GM19240 (cell line): ENCODE data around the gene PAK6.

ENCODE experiments used
- DNase-seq: peaks from one replicate; pipeline ENCODE4 v3.0.0; 2011; ENCODE audit warnings: low spot score; ENCODE audit not compliant: insufficient read length

The PAK6 gene

DNA sequence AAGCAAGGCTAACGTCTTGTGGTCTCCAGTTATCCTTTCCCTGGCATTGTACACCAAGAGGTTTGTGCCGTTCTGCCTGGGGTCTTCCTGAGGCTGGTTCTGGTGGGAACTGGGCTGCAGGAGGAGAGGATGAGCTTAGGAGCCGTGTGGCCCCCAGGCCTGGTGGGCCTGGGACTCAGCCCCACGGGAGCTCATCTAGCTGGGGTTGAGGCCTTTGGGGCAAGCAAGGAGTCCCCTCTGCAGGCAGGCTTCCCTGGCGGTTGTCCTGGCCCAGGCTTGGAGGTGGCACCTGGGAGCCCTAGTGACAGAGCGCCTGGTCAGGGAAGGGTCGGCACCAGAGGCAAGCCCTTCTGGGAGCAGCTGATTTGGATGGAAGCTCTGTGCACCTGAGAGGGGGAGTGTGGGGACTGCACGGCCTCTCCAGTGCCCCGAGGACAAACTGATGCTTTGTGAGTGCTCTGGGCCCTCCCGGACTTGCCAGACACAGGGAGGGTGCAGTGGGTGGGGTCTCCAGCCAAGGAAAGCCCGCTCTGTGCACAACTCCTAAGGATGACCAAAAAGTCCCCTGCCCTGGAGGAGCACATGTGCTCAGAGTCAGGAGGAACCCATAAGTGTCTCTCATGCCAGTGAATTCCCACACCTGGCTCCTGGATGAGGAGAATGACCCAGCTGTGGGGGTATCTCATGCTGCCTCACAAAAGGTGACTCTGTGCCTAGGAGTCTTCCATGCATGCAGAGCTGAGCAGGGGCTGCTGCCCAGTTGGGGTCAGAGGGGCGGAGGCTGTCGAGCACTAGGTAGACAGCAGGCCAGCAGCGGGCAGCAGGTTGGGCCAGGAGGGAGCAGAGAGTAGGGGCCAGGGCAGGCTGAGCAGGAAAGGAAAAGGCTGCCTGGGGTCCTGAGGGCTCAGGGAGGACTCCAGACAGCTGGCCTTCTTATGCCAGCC, 2.7 kb downstream of the PAK6 start:
- no peak for DNase-seq

DNA sequence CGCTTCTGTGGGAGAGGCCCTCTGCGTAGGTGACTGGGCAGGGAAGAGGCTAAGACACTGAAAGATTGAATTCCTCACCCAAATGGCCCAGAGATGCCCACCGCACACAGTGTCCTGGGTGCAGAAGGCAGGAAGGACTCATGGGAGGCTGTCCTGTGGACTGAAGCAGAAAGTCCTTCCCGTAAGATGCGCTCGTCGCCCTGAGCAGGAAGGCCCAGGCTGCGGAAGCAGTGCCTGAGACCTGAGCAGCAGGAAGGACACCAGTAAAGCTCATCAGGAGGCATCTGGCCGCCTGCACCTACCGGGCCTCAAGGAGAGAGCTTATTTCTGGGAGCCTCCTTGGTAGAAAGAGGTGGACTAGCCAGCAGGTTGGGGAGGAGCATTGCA, 3.3 kb downstream of the PAK6 start:
- DNase-seq, result no peak

GRCh38 chr15:40242601-40243000, 3.7 kb downstream of the PAK6 start:
- no peak for DNase-seq

DNA sequence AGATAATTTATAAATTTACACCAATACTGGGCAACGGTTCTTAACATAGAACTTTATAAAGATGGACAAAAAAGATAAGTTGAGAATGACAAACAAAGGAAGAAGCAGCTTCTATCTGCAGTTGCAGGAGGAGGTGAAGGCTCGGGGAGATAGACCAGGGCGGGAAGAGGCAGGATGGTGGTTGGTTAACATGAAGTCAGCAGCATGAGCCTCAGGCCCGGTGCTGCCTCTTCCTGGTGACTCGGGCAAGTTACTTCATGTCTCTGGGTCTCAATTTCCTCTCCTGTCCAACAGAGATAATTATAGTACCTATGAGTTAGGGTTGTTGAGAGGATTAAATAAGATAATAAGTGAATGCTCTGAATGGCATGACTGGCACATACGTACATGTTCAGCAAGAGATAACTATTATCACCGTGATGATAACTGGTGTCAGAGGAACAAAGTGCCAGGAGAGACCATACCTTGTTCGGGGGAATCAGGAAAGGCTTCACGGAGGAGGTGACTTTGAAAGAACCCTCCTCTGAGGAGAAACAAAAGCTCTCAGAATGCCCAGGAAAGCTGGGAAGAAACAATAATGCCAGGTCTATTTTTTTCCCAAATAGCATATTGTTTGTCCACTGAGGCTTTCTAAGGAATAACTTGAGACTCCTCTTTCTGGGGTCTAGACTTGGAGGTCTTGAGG, 4.4 kb downstream of the PAK6 start:
- no peak for DNase-seq

DNA sequence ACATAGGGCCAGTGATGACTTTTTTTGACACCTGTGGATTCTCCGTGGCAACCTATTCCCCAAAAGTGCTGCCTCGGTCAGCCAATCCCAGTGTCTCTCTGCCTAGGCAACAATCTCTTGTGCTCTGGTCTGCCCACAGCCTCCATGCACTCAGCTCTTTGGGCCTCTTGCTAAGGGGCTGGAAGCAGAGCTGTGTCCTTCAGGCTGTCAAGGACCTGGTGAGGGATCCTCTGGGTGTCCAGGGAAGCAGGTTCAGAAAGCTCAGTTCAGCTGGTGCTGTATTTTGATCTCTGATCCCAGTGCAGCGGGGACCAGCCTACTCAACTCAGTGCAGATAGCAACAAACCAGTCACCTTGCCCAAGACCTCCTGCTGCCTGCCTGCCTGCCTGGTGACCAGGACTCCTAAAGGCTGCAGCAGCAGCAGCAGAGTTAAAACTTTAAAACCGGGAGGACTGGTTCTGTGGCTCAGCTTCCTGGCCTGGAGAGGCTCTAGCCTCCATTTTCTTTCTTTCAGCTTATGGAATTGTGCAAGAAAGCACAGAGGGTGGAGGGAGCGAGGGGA, 6.2 kb downstream of the PAK6 start:
- DNase-seq, result no peak

- no peak for DNase-seq
These were observed 7.0 kb downstream of the PAK6 start for GRCh38 chr15:40245666-40246450.

- no peak for DNase-seq
These were observed 7.8 kb downstream of the PAK6 start for GRCh38 chr15:40246496-40247280.

- no peak for DNase-seq
These were observed 8.6 kb downstream of the PAK6 start for GRCh38 chr15:40247406-40247971.

GRCh38 chr15:40248006-40248783, 9.3 kb downstream of the PAK6 start:
- no peak for DNase-seq

DNA sequence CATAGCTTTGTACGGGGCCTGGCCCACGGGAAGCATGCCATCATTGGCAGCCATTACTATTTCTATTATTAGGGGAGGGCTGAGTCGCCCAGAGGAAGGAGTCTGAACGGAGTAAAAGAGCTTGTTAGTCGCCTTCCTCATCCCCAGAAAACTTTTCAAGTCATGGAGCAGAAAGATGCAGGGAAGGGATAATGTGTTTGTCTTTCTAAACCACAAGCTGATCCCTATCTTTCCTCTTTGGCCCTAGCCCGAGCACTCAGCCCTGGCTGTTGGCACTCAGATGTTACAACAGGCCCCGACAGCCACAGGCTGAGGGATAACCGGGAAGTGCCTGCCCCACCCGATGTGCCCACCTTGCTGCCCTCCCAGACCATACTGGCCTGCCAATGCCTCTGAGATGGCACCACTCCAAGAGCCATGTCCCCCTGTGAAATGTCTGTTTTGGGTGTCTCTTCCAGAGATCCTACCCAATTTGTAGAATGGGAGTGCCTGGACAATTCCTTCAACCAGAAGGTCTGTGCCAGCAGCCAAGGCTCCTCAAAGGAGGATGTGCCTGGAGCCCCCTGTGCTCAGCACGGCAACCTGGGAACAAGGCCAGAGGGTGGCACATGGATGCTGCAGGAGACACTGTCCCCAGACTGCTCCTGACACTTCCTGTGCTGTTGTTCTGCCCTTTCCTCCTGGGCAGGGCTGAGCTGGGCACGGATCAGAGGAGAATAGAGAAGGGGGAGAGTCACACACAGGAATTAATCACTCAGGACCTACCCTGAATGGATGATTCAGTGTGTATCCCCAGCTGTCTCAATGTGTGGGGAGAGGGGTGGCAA, 10.8 kb downstream of the PAK6 start:
- DNase-seq, result no peak

- DNase-seq, result no peak
These were observed 11.4 kb downstream of the PAK6 start for GRCh38 chr15:40250304-40250656.

- DNase-seq, result no peak
These were observed 12.1 kb downstream of the PAK6 start for GRCh38 chr15:40250771-40251483.

DNA sequence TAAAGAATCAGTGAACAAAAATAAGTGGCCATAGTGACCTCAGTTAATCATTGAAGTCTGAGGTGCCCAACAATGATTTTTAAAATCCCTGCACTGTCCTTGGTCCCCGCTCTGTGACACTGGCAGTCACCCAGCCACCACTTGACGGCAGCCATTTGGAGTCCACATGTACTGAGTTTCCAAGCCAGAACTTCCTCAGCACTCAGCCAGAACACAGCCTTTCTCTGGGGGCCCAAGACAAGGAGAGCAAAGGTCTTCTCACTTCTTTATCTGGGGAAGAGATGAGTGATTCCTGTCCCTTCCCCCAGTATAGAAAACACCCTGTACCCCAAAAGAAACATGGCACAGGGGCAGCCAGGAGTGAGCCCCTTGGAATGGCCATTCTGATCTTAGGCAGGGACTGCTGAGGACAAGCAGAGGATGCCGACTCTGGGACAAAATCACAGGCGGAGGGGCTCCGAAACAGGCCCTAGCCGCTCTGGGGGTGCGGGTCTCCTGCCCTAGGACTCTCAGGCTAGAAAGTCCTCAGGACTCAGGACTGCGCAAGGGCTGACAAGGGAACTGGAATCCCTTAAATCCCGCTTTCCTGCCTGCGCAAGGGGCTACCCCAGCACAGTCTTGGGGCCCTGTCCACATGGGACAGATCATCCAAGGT, 12.8 kb downstream of the PAK6 start:
- no peak for DNase-seq

DNA sequence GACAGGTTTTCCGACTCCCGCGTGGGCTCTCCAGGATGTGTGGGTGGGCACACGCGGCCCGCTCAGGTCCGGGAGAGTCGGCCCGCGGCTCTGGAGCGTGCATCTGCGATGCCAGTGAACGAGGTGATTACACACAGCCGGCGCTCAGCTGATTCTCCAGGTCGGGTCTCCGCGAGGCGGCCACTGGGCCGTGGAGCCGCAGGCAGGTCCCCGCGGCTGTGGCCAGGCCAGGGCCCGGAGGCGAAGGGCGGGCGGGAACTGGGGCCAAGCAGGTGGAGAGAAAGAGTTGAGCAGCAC, 13.2 kb downstream of the PAK6 start:
- DNase-seq, result no peak

- no peak for DNase-seq
These were observed 13.7 kb downstream of the PAK6 start for GRCh38 chr15:40252438-40253166.

GRCh38 chr15:40253167-40253790, 14.4 kb downstream of the PAK6 start:
- no peak for DNase-seq

DNA sequence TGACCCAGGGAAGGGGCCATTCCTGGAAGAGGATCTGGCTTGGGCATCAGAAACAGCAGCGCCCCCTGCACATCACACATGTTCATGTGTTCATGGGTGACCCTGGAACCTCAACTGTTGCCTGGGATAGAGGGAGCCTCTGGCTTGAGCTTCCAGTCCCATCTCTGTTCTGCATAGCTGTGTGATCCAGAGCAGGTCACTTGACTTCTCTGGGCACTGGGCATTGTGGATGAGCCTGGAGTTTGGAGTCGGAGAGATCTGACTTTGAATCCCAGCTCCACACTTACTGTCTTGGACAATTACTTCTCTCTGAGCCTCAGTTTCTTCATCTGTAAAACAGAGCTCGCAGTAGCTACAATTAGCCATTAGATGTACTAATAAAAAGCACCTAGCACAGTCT, 15.6 kb downstream of the PAK6 start:
- no peak for DNase-seq
